Glutamatergic neuron (in vitro differentiated cells): ENCODE results near the gene FA2H. TPM values are rescaled to one million over a fixed set of nuclear protein-coding genes. Genes with fewer than 3 reads are reported as not detected.

Experiments
- DNase-seq: peaks from one replicate; pipeline ENCODE4 v3.0.0; 2022
- H3K27ac Mint-ChIP-seq: one replicate; pipeline ENCODE4 v1.8.0; 2020; ENCODE audit warnings: mild to moderate bottlenecking, mixed read lengths, inconsistent platforms; ENCODE audit not compliant: unreplicated experiment
- H3K27me3 Mint-ChIP-seq: one replicate; pipeline ENCODE4 v1.8.0; 2020; ENCODE audit warnings: mild to moderate bottlenecking, moderate library complexity, mixed read lengths, inconsistent platforms; ENCODE audit not compliant: unreplicated experiment
- H3K36me3 Mint-ChIP-seq: one replicate; pipeline ENCODE4 v1.8.0; 2020; ENCODE audit warnings: mild to moderate bottlenecking, mixed read lengths, inconsistent platforms; ENCODE audit not compliant: unreplicated experiment
- H3K4me1 Mint-ChIP-seq: one replicate; pipeline ENCODE4 v1.8.0; 2020; ENCODE audit warnings: mild to moderate bottlenecking, low read depth, mixed read lengths, inconsistent platforms; ENCODE audit not compliant: unreplicated experiment
- H3K4me3 Mint-ChIP-seq: one replicate; pipeline ENCODE4 v1.8.0; 2020; ENCODE audit warnings: mild to moderate bottlenecking, mixed read lengths, inconsistent platforms; ENCODE audit not compliant: unreplicated experiment
- H3K9me3 Mint-ChIP-seq: one replicate; pipeline ENCODE4 v1.8.0; 2020; ENCODE audit warnings: mild to moderate bottlenecking, moderate library complexity, mixed read lengths, inconsistent platforms; ENCODE audit not compliant: unreplicated experiment
- total RNA-seq: library from RNA; stranded (reverse); fragmentation: NEBNext Ultra II Directional; extraction: Animal tissue kit (Norgen Biotek cat#: 25700); gene quantifications from one replicate; pipeline ENCODE4 v1.2.1, GENCODE V29; 2021; ENCODE audit not compliant: unreplicated experiment
- TF ChIP-seq, protein P1 (sequence below): fragments of 200-600 bp; sonication (generic); IDR thresholded peaks from one replicate; pipeline ENCODE4 v1.5.0; 2021; ENCODE audit not compliant: partially characterized antibody, unreplicated experiment

Gene FA2H
- total RNA-seq, 1 donor from 2014 or later: not detected

DNA sequence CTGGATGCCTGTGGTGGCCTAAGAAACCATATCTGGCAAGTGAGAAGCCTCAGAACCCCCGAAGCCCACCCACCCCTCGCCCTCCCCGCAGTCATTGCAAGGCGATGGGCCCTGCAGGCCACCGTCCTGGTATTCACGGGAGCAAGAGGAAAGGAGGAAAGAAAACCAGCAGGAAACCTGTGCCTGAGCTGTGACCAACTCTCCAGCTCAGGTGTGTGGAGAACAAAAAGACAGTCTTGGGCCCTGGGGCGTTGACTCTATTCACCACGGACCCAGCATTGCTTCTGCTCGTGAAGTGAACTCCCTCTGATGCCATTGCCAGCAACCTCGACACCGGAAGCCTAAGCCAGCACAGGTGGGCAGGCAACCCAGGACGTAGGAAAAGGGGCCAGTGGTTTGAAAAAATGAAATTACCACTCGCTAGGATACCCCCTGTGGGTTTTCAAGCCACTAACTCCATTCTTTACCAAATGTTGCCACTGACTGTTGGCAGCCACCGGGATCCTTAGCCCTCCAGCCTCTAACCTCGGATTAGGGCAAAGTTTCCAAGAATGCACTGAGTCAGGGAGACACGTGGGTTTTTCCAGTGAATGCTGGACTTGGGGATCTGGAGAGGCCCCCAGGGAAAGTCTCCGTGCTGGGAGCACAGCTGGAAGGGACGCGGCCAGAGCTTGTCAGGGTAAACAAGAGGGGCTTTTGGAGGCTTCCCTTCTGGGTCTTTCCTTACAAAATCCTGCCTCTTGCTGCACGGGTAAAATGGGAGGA lies 25.1 kb downstream of the FA2H start:
- Mint-ChIP-seq H3K4me1 (no peaks in the 10 kb centered on the region), H3K4me3 (no peak overlapping the region), H3K27me3 (no peaks in the 10 kb centered on the region), H3K9me3 (no peaks in the 10 kb centered on the region), H3K27ac (no peak overlapping the region), H3K36me3 (no peaks in the 10 kb centered on the region)
- DNase-seq: no peak
- TF ChIP-seq, protein P1, sequence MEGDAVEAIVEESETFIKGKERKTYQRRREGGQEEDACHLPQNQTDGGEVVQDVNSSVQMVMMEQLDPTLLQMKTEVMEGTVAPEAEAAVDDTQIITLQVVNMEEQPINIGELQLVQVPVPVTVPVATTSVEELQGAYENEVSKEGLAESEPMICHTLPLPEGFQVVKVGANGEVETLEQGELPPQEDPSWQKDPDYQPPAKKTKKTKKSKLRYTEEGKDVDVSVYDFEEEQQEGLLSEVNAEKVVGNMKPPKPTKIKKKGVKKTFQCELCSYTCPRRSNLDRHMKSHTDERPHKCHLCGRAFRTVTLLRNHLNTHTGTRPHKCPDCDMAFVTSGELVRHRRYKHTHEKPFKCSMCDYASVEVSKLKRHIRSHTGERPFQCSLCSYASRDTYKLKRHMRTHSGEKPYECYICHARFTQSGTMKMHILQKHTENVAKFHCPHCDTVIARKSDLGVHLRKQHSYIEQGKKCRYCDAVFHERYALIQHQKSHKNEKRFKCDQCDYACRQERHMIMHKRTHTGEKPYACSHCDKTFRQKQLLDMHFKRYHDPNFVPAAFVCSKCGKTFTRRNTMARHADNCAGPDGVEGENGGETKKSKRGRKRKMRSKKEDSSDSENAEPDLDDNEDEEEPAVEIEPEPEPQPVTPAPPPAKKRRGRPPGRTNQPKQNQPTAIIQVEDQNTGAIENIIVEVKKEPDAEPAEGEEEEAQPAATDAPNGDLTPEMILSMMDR: no peak

DNA sequence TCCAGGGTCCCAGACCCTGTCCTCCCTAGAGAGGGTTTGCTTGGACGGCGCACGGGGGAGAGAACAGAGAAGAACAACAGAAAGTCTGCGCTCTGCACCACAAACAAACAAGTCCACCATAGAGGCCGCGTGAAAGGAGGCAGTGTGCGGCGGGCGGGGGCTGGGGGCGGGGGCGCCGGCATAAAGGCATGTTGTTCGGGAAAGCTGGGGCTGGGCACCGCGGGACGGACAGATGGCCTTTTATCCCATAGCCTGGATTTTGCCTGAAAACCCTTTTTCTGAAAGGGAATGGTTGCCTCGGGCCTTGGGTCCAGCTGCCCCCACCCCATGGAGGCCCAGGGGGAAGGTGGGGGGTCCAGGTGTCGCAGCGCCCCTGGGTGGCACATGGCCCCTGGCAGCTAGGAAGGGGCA lies 26.0 kb downstream of the FA2H start:
- H3K4me1 Mint-ChIP-seq: no peaks in the 10 kb centered on the region
- no peak overlapping the region for H3K4me3 Mint-ChIP-seq
- H3K27ac Mint-ChIP-seq: no peak overlapping the region
- TF ChIP-seq, protein P1: no peak
- no peak for DNase-seq
- no peaks in the 10 kb centered on the region for H3K27me3 Mint-ChIP-seq
- H3K36me3 Mint-ChIP-seq: no peaks in the 10 kb centered on the region
- H3K9me3 Mint-ChIP-seq: no peaks in the 10 kb centered on the region

DNA sequence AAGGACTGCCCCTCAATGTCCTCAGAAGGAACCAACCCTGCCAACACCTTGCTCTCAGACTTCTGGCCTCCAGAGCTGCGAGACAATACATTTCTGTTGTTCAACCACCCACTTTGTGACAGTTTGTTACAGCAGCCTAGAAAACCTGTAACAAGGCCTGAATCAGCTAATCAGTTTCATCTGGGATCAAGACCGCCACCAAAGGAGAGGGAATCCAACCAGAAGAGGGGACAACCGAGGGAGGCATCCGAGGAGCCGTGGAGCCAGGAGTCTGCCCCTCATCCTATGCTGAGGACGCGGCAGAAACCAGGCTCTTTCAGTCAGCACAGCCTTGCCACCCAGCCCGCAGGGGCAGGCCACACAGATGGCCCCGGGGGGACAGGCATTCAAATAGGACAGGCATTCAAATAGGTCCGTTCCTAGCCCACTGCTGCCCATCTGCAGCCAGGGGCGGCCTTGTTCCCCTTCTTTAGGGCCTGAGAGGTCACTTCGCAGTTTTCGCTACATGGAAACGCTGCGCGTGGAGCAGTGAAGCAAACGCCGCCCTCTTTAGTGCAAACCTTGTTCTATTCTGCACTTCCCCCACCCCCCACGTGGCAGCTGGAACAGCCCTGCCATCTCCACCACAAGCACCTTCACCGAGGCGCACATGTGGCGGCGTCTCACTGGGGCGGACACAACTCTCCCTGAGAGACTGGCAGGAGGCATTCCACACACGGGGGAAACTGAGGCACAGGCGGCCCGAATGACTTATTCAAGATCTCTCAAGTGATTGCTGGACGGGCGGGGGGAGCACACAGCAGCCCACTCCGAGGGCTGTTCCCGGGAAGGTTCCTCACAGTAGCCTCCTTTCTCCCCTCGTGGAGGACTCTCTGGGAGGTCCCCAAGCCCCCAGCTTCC lies 26.7 kb downstream of the FA2H start:
- Mint-ChIP-seq H3K27me3 (no peaks in the 10 kb centered on the region), H3K36me3 (no peaks in the 10 kb centered on the region), H3K4me3 (no peak overlapping the region), H3K27ac (no peak overlapping the region), H3K9me3 (no peaks in the 10 kb centered on the region), H3K4me1 (no peaks in the 10 kb centered on the region)
- no peak for DNase-seq
- TF ChIP-seq, protein P1: no peak

DNA sequence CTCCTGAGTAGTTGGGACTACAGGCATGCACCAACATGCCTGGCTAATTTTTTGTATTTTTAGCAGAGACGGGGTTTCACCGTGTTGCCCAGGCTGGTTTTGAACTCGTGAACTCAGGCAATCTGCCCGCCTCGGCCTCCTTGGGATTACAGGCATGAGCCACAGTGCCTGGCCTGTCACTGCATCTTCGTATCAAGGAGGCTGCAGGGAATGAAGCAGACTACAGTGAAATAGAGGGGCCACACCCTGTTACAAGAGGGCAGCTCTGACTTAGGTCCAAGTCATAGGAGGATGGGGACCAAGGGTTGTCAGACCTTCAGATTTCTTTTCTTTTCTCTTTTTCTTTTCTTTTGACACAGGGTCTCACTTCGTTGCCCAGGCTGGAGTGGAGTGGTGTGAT lies 28.7 kb downstream of the FA2H start:
- H3K27me3 Mint-ChIP-seq: no peaks in the 10 kb centered on the region
- no peaks in the 10 kb centered on the region for H3K9me3 Mint-ChIP-seq
- peaks cover 2% of the 10 kb centered on the region for H3K4me1 Mint-ChIP-seq
- H3K4me3 Mint-ChIP-seq: no peak overlapping the region
- DNase-seq: no peak
- TF ChIP-seq, protein P1: no peak
- H3K27ac Mint-ChIP-seq: no peak overlapping the region
- no peaks in the 10 kb centered on the region for H3K36me3 Mint-ChIP-seq
